HG03354 (cell line): Measurements from ENCODE around the gene PLEKHA7.
A peak's percentile ranks its signal among the peaks of the same experiment; 100 is the strongest.

Experiments
- ATAC-seq: cut with Tn5 transposase; IDR thresholded peaks from one replicate; pipeline ENCODE4 v1.9.1; 2021; ENCODE audit warnings: mild to moderate bottlenecking; ENCODE audit not compliant: unreplicated experiment, poor library complexity, severe bottlenecking

The PLEKHA7 gene

GRCh38 chr11:16799221-16799620, 215.0 kb downstream of the PLEKHA7 start:
- ATAC-seq, result no peak

- ATAC-seq, result no peak
These were observed 216.4 kb downstream of the PLEKHA7 start for GRCh38 chr11:16797776-16798175.

- no peak for ATAC-seq
These were observed 217.9 kb downstream of the PLEKHA7 start for GRCh38 chr11:16796311-16796710.

- ATAC-seq, result no peak
These were observed 219.1 kb downstream of the PLEKHA7 start for GRCh38 chr11:16795146-16795545.

GRCh38 chr11:16794047-16794818, 220.0 kb downstream of the PLEKHA7 start:
- ATAC-seq, result no peak

- no peak for ATAC-seq
These were observed 220.7 kb downstream of the PLEKHA7 start for GRCh38 chr11:16793511-16793910.

GRCh38 chr11:16793009-16793408, 221.2 kb downstream of the PLEKHA7 start:
- no peak for ATAC-seq

- no peak for ATAC-seq
These were observed 221.8 kb downstream of the PLEKHA7 start for GRCh38 chr11:16792426-16792825.

- no peak for ATAC-seq
These were observed 222.8 kb downstream of the PLEKHA7 start for GRCh38 chr11:16791191-16791961.

GRCh38 chr11:16790486-16791190, 223.6 kb downstream of the PLEKHA7 start:
- no peak for ATAC-seq

- ATAC-seq, result no peak
These were observed 224.4 kb downstream of the PLEKHA7 start for GRCh38 chr11:16789560-16790485.

GRCh38 chr11:16789063-16789420, 225.2 kb downstream of the PLEKHA7 start:
- no peak for ATAC-seq

GRCh38 chr11:16788141-16789062, 225.8 kb downstream of the PLEKHA7 start:
- peak; percentile 80 for ATAC-seq

- no peak for ATAC-seq
These were observed 227.0 kb downstream of the PLEKHA7 start for GRCh38 chr11:16787035-16787742.

GRCh38 chr11:16786131-16786530, 228.1 kb downstream of the PLEKHA7 start:
- ATAC-seq, result no peak

- peak; percentile 85 for ATAC-seq
These were observed 228.6 kb downstream of the PLEKHA7 start for GRCh38 chr11:16785520-16786128.

GRCh38 chr11:16784666-16785065, 229.5 kb downstream of the PLEKHA7 start:
- ATAC-seq, result no peak

- no peak for ATAC-seq
These were observed 230.1 kb downstream of the PLEKHA7 start for GRCh38 chr11:16784097-16784496.
